ENCODE measurements around the gene RAPGEF4.

The RAPGEF4 gene

GRCh38 chr2:173045181-173045580, 309.5 kb downstream of the RAPGEF4 start:
- FAIRE-seq (no peak), DNase-seq (ENCODE audit: extremely low spot score, insufficient read length, low read depth) (no peak)

GRCh38 chr2:173048522-173048896, 312.9 kb downstream of the RAPGEF4 start:
- FAIRE-seq: peak; percentile 26

GRCh38 chr2:173048897-173049661, 313.4 kb downstream of the RAPGEF4 start:
- FAIRE-seq (peak; percentile 18), DNase-seq (ENCODE audit: extremely low spot score, insufficient read length, low read depth) (no peak)

More at GRCh38 chr2:173048522-173048896, 312.9 kb downstream of the RAPGEF4 start:
- DNase-seq (ENCODE audit: extremely low spot score, insufficient read length, low read depth): no peak

- FAIRE-seq (no peak), DNase-seq (ENCODE audit: extremely low spot score, insufficient read length, low read depth) (no peak)
Observed at GRCh38 chr2:173049831-173050230, 314.2 kb downstream of the RAPGEF4 start.

- DNase-seq (ENCODE audit: extremely low spot score, insufficient read length, low read depth): no peak
Observed at GRCh38 chr2:173050684-173051083, 315.0 kb downstream of the RAPGEF4 start.

GRCh38 chr2:173051463-173052215, 316.0 kb downstream of the RAPGEF4 start:
- FAIRE-seq: peak; percentile 18
- no peak for DNase-seq (ENCODE audit: extremely low spot score, insufficient read length, low read depth)

More at GRCh38 chr2:173050684-173051083, 315.0 kb downstream of the RAPGEF4 start:
- no peak for FAIRE-seq

- FAIRE-seq: no peak
- no peak for DNase-seq (ENCODE audit: extremely low spot score, insufficient read length, low read depth)
Observed at GRCh38 chr2:173053043-173053699, 317.5 kb downstream of the RAPGEF4 start.

GRCh38 chr2:173054466-173054865, 318.8 kb downstream of the RAPGEF4 start:
- no peak for FAIRE-seq

GRCh38 chr2:173056705-173057364, 321.2 kb downstream of the RAPGEF4 start:
- DNase-seq (ENCODE audit: extremely low spot score, insufficient read length, low read depth) (no peak), FAIRE-seq (no peak)

More at GRCh38 chr2:173054466-173054865, 318.8 kb downstream of the RAPGEF4 start:
- DNase-seq (ENCODE audit: extremely low spot score, insufficient read length, low read depth): no peak

GRCh38 chr2:173058097-173058496, 322.5 kb downstream of the RAPGEF4 start:
- FAIRE-seq: no peak
- DNase-seq (ENCODE audit: extremely low spot score, insufficient read length, low read depth): no peak

- FAIRE-seq (no peak), DNase-seq (ENCODE audit: extremely low spot score, insufficient read length, low read depth) (no peak)
Observed at GRCh38 chr2:173058673-173059072, 323.0 kb downstream of the RAPGEF4 start.

GRCh38 chr2:173059292-173059691, 323.6 kb downstream of the RAPGEF4 start:
- DNase-seq (ENCODE audit: extremely low spot score, insufficient read length, low read depth): no peak
- FAIRE-seq: no peak

GRCh38 chr2:173059971-173060461, 324.4 kb downstream of the RAPGEF4 start:
- no peak for FAIRE-seq
- DNase-seq (ENCODE audit: extremely low spot score, insufficient read length, low read depth): no peak

- DNase-seq (ENCODE audit: extremely low spot score, insufficient read length, low read depth): no peak
- FAIRE-seq: no peak
Observed at GRCh38 chr2:173062801-173063200, 327.2 kb downstream of the RAPGEF4 start.

GRCh38 chr2:173064151-173064805, 328.6 kb downstream of the RAPGEF4 start:
- no peak for DNase-seq (ENCODE audit: extremely low spot score, insufficient read length, low read depth)
- no peak for FAIRE-seq

- no peak for DNase-seq (ENCODE audit: extremely low spot score, insufficient read length, low read depth)
- FAIRE-seq: no peak
Observed at GRCh38 chr2:173066887-173067676, 331.4 kb downstream of the RAPGEF4 start.

- FAIRE-seq (no peak), DNase-seq (ENCODE audit: extremely low spot score, insufficient read length, low read depth) (no peak)
Observed at GRCh38 chr2:173075056-173075780, 339.6 kb downstream of the RAPGEF4 start.

Data from GM18507 (cell line).